ENCODE measurements around the gene RUNX2.

- no peak for TF ChIP-seq EZH2 (IDR thresholded peaks at IDR 0.05)
- TF ChIP-seq CTCF (IDR thresholded peaks at IDR 0.05): no peak
Observed at GRCh38 chr6:45624228-45624627, 296.1 kb downstream of the RUNX2 start.
